Stimulated activated CD4-positive, alpha-beta T cell treated with anti-CD3 and anti-CD28 coated beads, Interleukin-2, amount 100 ng/mL, for 24 hours (primary cell): ENCODE measurements around the gene NRGN.
"Not testable (repeated sequence)": the region's sequence is repeated elsewhere in the genome, so short reads cannot be mapped to it uniquely, and the experiment has no call there.

Experiments
- DNase-seq, 2 donors: peaks; one replicate each; pipeline ENCODE4 v3.0.0-alpha.2; 2020

Gene NRGN

DNA sequence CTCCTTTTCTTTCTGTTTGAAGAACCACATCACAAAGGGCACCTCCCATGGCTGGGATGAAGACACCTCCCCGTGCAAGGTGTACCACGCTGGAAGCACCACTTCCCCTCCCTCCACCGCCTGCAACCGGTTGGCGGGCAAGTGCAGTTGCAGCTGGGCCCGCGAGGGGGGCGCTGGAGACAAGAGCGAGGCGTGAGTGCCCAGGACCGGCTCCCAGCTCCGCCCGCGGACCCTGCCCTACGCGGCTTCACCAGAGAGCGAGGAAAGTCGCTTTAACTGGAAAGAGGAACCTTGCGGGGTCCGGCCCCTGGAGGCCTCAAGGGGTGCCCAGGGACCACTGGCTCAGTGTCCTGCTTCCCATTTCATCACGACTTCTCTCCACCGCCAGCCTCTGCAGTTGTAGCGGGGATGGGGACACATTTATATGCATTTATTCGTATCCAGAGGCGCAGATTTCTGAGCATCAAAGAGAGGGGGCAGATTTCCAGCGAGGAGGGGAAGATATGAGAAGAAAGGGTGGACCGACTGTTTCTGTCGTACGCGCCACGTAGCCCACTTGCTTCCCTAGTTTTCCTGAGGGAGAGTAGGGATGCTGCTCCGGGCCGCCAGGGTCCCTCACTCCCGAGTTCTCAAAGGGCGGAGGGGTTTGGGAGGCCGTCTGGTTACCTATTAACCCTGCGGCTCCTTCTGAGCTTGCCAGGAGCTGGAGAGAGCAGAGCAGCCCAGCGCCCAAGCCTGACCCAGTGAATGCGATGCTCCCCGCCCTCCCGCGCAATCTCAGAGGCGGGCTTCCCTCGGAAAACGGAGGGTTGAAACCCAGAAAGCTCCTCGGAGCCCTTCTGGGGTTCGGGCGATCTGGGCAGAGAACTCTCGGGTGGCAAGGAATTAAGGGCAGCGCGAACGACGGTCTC, 18.9 kb downstream of the NRGN start:
- DNase-seq: peak; percentile 70 to 79

GRCh38 chr11:124759266-124760204, 19.8 kb downstream of the NRGN start:
- DNase-seq: no peak

- DNase-seq: no peak
Observed at GRCh38 chr11:124760205-124760652, 20.5 kb downstream of the NRGN start.

GRCh38 chr11:124760806-124761205, 21.1 kb downstream of the NRGN start:
- DNase-seq: no peak

DNA sequence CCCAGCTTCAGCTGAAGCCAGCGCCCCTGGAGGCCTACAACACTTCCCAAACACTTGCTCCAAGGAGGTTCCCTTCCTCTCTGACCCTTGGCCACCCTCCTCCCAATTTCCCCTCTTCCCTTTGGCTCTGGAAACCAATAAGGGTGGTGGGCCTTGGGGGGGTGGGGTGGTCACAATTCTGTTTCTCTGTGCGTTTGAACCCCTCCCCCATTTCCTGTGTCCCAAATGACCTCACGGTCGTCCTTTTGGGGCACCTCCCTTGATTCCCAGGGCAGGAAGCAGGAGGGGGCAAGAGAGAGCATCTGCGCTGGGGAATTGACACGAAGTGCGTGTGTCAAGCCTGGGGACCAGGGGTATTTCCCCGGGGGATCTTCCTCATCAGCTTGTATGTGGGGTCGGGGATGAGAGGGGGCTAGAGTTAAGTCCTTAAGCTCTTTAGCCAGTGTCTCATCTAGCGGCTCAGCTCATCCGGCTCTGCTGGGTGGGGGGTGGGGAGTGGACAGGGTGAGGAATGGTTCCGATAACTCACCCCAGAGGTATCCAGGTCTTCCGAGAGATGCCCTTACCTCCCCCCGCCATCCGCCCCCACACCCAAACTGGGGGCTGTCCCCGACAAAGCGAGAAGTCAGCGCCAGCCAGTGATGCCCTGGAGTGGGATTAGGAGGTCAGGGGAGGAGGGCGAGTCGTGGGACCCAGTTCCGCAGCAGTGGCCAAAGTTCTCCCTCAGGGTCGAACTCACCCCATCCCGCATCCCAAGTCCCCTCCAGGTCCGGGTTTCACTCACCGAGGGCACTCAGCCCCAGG, 21.8 kb downstream of the NRGN start:
- no peak for DNase-seq

DNA sequence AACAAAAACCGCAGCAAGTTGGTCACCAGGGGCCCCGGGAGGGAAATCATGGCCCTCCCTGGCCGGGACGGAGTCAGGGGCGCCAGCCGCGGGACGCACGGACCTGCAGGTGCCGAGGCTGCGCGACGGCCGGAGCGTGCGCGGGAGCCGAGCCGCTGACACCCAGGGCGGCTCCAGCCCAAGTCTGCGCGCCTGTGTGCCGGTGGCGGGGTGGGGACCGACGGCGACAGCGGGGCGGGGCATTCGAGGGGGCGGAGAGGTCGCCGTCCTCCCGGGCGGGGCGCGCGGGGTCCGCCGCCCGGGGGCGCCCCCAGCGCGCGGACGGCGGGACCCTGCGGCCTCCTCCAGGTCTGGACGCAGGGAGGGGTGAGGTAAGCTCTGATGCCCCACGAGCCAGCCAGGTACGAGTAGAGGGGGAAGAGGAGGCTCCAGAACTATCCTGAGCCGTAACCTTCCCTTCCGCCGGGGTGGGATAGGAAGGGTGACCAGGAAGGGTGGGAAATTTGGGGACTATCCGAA, 22.4 kb downstream of the NRGN start, which contains the start of gene ESAM:
TSS of gene ESAM (minus strand) at position 186 of the 519 bp plus-strand sequence. CDS start at position 50, 136 bp downstream.
- peak; percentile 66 to 77 for DNase-seq

- DNase-seq: peak in 1 of 2 donors; percentile 38
Observed at GRCh38 chr11:124762624-124763155, 22.9 kb downstream of the NRGN start.

DNA sequence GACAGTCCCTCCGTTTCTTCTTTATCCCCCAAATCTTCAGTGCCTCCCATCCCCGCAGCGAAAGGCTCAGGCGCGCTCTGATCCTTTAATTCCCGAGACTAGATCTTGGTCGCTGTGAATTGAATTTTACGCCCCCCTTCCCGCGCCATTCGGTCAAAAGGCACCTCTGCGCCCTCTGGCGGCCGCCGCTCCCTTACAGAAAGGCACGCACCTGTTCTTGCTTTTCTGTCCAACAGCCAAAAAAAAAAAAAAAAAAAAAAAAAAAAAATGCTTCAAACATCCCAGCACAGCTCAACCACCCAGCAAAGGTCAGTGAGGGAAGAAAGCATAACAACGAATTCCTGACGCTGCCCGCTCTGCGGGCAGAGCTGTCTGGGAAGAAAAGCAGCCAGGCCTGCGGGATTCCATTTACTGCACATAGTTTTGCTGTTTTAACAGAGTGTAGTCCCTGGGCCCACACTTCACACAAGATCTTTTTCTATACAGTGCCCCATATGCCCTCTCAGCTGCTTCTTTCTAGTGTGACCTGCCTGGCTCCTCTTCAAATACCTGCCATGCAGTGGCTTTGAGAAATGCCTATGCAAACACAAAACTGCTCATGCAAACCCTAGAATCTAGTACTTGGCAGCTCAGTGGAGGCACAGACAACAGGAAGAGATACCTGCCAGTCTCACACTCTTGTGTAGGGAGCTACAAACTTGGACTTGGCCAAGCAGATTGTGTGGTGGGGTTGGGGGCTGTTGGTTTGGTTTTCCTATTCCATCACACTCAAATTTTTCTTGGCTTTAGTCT, 23.6 kb downstream of the NRGN start:
- DNase-seq: peak; percentile 88 to 90

GRCh38 chr11:124766156-124766555, 26.4 kb downstream of the NRGN start:
- no peak for DNase-seq

GRCh38 chr11:124768914-124769313, 29.2 kb downstream of the NRGN start:
- DNase-seq: no peak

GRCh38 chr11:124769806-124770774, 30.3 kb downstream of the NRGN start:
- no peak for DNase-seq

DNA sequence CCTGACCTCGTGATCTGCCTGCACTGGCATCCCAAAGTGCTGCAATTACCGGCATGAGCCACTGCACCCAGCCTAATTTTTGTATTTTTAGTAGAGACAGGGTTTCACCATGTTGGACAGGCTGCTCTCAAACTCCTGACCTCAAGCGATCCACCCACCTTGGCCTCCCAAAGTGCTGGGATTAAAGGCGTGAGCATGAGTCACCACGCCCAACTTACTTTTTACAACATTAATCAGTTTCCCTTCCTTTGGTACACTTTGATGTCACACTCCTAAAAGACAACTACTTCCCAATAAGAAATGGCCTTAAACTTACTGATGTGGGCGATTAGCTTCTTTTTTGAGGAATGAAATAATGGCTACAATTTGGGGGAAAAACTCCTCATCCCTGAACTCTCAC, 31.2 kb downstream of the NRGN start:
- DNase-seq: not testable (repeated sequence)

DNA sequence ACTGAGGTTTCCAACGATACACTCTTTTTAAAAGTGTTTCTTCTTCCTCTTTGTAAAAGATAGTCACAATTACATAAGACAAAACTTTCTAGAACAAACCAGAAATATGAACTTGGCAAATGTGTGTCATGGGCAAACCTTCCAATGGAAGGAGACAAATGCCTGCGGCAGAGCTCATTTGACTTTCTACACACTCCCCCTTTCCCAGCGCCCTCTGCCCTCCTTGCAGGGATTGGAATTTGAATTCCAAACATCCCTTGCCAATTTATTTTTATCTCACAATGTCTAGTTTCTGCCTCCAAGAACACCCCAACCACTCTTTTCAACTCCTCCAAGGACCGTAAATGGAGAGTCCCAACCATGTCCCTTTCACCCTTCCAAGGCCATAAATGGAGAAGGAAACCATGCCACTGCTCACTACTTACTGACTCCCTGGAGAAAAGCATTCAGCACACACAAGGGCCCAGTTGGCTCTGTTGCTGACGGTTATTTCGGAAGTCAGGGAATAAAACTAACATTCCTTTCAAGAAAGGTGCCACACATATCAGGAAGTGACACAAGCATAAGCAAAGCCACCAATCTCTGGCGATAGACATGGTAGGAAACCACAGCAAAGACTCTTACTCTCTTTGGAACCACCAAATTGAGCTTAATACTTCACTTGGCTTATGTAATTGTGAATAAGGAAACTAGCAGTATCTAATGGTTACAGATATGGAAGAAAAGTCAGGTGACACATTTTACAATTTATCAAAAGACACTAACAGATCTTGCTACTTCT, 37.3 kb downstream of the NRGN start:
- DNase-seq: no peak

DNA sequence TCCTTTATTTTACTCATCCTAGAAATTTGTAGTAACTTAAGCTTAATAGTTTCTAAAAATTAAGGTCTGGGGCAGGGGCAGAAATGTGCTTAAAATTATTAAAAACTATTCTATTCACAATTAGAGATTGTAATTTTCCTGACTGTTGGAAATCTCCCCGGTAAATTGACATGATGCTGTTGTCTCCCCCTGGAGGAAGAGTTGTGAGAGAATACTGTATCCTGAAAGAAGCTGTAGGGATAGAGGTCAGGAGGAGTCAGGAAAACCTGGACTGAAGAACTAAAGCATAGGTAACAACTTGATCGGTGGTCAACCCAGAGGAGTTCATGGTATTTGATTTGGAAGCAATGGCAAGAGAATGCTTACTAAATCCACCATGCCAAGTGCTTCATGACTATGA, 38.5 kb downstream of the NRGN start:
- no peak for DNase-seq

DNA sequence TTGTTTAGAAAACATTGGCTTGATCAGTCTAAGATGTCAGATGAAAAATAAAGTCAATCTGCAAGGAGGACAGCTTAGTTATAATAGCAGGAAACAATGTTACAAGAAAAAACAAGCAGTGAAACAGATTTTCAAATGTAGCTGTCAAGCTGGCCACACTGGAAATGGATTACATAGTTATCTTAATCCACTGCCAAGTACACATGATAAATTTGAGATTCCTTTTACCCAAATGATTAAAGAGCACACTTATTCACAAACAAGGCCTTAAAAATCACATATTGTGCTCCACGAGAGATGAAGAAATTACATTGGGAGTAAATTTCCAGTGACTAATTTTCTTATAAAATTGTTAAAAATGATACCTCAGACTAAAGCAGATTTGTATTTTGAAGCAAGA, 39.8 kb downstream of the NRGN start:
- no peak for DNase-seq

DNA sequence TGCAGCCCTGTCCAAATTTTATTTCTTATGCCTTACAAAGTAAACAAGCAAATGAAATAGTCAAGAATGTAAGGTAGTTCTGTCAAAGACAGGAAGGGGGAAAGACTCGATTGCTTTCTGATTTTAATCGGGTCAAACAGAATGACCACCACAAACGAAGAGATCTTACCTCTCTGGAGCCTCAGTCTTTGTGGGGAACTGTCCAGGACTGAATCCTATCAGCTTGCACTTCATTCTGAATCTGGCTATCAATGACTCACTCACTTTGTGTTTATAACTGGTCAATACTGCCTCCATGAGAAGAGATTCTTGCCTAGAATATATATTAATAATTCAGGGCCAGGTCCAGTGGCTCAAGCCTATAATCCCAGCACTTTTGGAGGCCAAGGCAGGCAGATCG, 43.3 kb downstream of the NRGN start:
- no peak for DNase-seq

GRCh38 chr11:124784051-124784450, 44.3 kb downstream of the NRGN start:
- DNase-seq: no peak

GRCh38 chr11:124788521-124788920, 48.8 kb downstream of the NRGN start:
- DNase-seq: no peak
